DOHH2 (cell line): ENCODE data around the gene ADGB.

Source experiments
- CTCF ChIP-seq: fragments of 200-600 bp; sonication (generic); IDR thresholded peaks from one replicate; pipeline ENCODE4 v1.5.1; 2014; ENCODE audit warnings: antibody characterized with exemption, mild to moderate bottlenecking, low read depth, low read length; ENCODE audit not compliant: poor library complexity, severe bottlenecking
- EZH2phosphoT487 ChIP-seq: fragments of 200-600 bp; sonication (generic); IDR thresholded peaks from 2 replicates; pipeline ENCODE4 v1.6.1; 2017; ENCODE audit warnings: borderline replicate concordance, mild to moderate bottlenecking, antibody characterized with exemption, low read length, moderate library complexity, mixed read lengths

- TF ChIP-seq CTCF (no peak), EZH2phosphoT487 (no peak)
Measured at GRCh38 chr6:146664871-146665360, 66.1 kb downstream of the ADGB start.
